Measurements from ENCODE around the gene USP14.

USP14 gene

DNA sequence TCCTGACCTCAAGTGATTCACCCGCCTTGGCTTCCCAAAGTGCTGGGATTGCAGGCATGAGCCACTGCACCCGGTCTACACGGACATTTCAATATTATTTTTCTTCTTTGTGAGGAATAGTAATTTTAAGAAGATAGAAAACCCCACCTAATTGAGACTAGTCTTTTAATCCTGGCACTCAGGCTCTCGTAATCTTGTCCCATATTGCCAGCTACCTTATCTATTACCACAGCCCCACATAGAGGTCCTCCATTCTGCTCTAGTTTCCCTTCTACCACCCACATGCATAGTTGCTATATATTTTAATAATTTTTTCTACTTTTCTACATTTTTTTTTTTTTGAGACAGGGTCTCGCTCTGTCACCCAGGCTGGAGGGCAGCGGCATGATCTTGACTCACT lies 9.5 kb upstream of the USP14 start:
- Histone ChIP-seq H3K4me3 (ENCODE audit: low read length) (no peak overlapping the region), H3K4me2 (ENCODE audit: low read length) (no peak overlapping the region), H3K27me3 (ENCODE audit: control insufficient read depth, low read length) (0 out of 2 replicates have a peak, but pooled peaks cover 5% of the 10 kb centered on the region), H3K9me2 (replicated peaks; ENCODE audit: control insufficient read depth, low read length) (no peaks in the 10 kb centered on the region), H3F3A (ENCODE audit: control insufficient read depth, insufficient read depth) (no peaks in the 10 kb centered on the region), H3K27ac (ENCODE audit: low read depth, low read length) (no peak overlapping the region), H4K20me1 (ENCODE audit: control insufficient read depth, insufficient read depth, low read depth, low read length) (no peaks in the 10 kb centered on the region), H3K36me3 (ENCODE audit: control insufficient read depth, low read length) (no peaks in the 10 kb centered on the region), H3K4me1 (ENCODE audit: control insufficient read depth, low read length) (no peaks in the 10 kb centered on the region), H3K9me3 (ENCODE audit: control insufficient read depth, insufficient read depth, low read length) (no peaks in the 10 kb centered on the region), H3K79me2 (ENCODE audit: control insufficient read depth, low read length) (no peaks in the 10 kb centered on the region)
- TF ChIP-seq EZH2phosphoT487 (IDR thresholded peaks at IDR 0.05; ENCODE audit: borderline replicate concordance, low read length) = no peak
- TF ChIP-seq, protein P1, sequence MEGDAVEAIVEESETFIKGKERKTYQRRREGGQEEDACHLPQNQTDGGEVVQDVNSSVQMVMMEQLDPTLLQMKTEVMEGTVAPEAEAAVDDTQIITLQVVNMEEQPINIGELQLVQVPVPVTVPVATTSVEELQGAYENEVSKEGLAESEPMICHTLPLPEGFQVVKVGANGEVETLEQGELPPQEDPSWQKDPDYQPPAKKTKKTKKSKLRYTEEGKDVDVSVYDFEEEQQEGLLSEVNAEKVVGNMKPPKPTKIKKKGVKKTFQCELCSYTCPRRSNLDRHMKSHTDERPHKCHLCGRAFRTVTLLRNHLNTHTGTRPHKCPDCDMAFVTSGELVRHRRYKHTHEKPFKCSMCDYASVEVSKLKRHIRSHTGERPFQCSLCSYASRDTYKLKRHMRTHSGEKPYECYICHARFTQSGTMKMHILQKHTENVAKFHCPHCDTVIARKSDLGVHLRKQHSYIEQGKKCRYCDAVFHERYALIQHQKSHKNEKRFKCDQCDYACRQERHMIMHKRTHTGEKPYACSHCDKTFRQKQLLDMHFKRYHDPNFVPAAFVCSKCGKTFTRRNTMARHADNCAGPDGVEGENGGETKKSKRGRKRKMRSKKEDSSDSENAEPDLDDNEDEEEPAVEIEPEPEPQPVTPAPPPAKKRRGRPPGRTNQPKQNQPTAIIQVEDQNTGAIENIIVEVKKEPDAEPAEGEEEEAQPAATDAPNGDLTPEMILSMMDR (IDR thresholded peaks at IDR 0.05; ENCODE audit: low read depth, low read length, poor library complexity, severe bottlenecking) = no peak

DNA sequence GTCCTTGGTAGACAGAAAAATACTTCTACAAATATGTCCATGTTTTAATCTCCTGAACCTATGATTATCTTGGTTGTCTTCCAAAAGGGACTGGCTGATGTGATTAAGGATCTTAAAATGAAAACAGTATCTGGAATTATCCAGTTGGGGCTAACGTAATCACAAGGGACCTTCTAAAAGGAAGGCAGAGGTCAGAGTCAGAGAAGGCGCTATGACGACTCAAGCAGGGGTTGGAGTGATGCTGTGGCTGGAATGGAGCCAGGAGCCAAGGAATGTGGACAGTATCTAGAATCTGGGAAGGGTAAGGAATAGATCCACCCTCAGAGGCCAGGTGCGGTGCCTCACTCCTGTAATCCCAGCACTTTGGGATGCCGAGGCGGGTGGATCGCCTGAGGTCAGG lies 4.2 kb upstream of the USP14 start:
- no peaks in the 10 kb centered on the region for H3F3A ChIP-seq (ENCODE audit: control insufficient read depth, insufficient read depth)

DNA sequence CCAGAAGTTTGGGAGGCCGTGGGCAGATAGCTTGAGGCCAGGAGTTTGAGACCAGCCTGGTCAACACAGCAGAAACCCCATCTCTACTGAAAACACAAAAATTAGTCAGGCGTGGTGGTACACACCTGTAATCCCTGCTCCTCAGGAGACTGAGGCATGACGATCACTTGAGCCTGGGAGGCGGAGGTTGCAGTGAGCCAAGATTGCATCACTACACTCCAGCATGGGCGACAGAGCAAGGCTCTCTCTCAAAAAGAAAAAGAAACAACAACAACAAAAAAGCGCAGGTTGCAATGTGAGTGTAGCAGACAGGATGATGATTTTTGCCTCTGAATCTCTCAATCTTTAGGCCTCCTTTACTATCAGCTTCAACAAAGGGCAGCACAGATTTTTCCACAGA lies 2.7 kb upstream of the USP14 start:
- no peaks in the 10 kb centered on the region for H3F3A ChIP-seq (ENCODE audit: control insufficient read depth, insufficient read depth)
- H3K4me2 ChIP-seq (ENCODE audit: low read length) = no peak overlapping the region
- TF ChIP-seq EZH2phosphoT487 (IDR thresholded peaks at IDR 0.05; ENCODE audit: borderline replicate concordance, low read length) = no peak
- TF ChIP-seq, protein P1 (IDR thresholded peaks at IDR 0.05; ENCODE audit: low read depth, low read length, poor library complexity, severe bottlenecking) = no peak
- H3K9me2 ChIP-seq (replicated peaks; ENCODE audit: control insufficient read depth, low read length) = no peaks in the 10 kb centered on the region
- peaks cover 9% of the 10 kb centered on the region; the same call in 1 of the 2 replicates for H4K20me1 ChIP-seq (ENCODE audit: control insufficient read depth, insufficient read depth, low read depth, low read length)
- H3K27me3 ChIP-seq (ENCODE audit: control insufficient read depth, low read length) = 0 out of 2 replicates have a peak, but pooled peaks cover 5% of the 10 kb centered on the region
- no peak overlapping the region for H3K4me3 ChIP-seq (ENCODE audit: low read length)
- peaks cover 18% of the 10 kb centered on the region for H3K4me1 ChIP-seq (ENCODE audit: control insufficient read depth, low read length)
- H3K79me2 ChIP-seq (ENCODE audit: control insufficient read depth, low read length) = peaks cover 24% of the 10 kb centered on the region
- no peak overlapping the region for H3K27ac ChIP-seq (ENCODE audit: low read depth, low read length)
- H3K36me3 ChIP-seq (ENCODE audit: control insufficient read depth, low read length) = peaks cover 16% of the 10 kb centered on the region
- no peaks in the 10 kb centered on the region for H3K9me3 ChIP-seq (ENCODE audit: control insufficient read depth, insufficient read depth, low read length)

More for the DNA sequence above, 4.2 kb upstream of the USP14 start:
- Histone ChIP-seq H3K4me1 (ENCODE audit: control insufficient read depth, low read length) (peaks cover 3% of the 10 kb centered on the region), H3K4me2 (ENCODE audit: low read length) (no peak overlapping the region), H3K9me2 (replicated peaks; ENCODE audit: control insufficient read depth, low read length) (no peaks in the 10 kb centered on the region), H3K79me2 (ENCODE audit: control insufficient read depth, low read length) (peaks cover 8% of the 10 kb centered on the region), H3K36me3 (ENCODE audit: control insufficient read depth, low read length) (peaks cover 2% of the 10 kb centered on the region), H4K20me1 (ENCODE audit: control insufficient read depth, insufficient read depth, low read depth, low read length) (peaks cover 1% of the 10 kb centered on the region; the same call in 1 of the 2 replicates), H3K4me3 (ENCODE audit: low read length) (no peak overlapping the region), H3K27ac (ENCODE audit: low read depth, low read length) (no peak overlapping the region), H3K27me3 (ENCODE audit: control insufficient read depth, low read length) (0 out of 2 replicates have a peak, but pooled peaks cover 5% of the 10 kb centered on the region), H3K9me3 (ENCODE audit: control insufficient read depth, insufficient read depth, low read length) (no peaks in the 10 kb centered on the region)
- TF ChIP-seq EZH2phosphoT487 (IDR thresholded peaks at IDR 0.05; ENCODE audit: borderline replicate concordance, low read length) = no peak
- TF ChIP-seq, protein P1 (IDR thresholded peaks at IDR 0.05; ENCODE audit: low read depth, low read length, poor library complexity, severe bottlenecking) = no peak

Measured in DOHH2 (cell line).